Medulla oblongata (tissue), 1 donor: Measurements from ENCODE around the gene RELN.
A peak's percentile ranks its signal among the peaks of the same experiment; 100 is the strongest.
"Not testable (repeated sequence)": the region's sequence is repeated elsewhere in the genome, so short reads cannot be mapped to it uniquely, and the experiment has no call there.

ENCODE experiments used
- DNase-seq: peaks from one replicate; pipeline ENCODE4 v3.0.0-alpha.2; 2015; ENCODE audit errors: extremely low spot score

The RELN gene

DNA sequence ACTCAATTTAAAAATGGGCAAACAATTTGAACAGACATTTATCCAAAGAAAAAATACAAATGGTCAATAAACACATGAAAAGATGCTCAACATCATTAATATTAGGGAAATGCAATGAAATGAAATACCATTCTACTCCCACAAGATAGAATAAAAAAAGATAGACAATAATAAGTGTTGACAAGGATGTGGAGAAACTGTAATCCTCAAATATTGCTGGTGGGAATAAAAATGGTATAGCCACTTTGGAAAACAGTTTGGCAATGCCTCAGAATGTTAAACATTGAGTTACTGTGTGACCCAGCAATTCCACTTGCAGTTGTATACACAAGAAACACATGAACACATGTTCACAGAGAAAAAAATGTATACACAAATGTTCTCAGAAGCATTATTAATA is 197.6 kb downstream of the RELN start:
- no peak for DNase-seq

DNA sequence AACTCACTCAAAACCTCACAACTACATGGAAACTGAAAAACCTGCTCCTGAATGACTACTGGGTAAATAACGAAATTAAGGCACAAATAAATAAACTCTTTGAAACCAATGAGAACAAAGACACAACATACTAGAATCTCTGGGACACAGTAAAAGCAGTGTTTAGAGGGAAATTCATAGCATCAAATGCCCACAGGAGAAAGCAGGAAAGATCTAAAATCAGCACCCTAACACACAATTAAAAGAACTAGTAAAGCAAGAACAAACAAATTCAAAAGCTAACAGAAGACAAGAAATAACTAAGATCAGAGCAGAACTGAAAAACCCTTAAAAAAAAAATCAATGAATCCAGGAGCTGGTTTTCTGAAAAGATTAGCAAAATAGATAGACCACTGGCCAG is 202.4 kb downstream of the RELN start:
- DNase-seq, result not testable (repeated sequence)

DNA sequence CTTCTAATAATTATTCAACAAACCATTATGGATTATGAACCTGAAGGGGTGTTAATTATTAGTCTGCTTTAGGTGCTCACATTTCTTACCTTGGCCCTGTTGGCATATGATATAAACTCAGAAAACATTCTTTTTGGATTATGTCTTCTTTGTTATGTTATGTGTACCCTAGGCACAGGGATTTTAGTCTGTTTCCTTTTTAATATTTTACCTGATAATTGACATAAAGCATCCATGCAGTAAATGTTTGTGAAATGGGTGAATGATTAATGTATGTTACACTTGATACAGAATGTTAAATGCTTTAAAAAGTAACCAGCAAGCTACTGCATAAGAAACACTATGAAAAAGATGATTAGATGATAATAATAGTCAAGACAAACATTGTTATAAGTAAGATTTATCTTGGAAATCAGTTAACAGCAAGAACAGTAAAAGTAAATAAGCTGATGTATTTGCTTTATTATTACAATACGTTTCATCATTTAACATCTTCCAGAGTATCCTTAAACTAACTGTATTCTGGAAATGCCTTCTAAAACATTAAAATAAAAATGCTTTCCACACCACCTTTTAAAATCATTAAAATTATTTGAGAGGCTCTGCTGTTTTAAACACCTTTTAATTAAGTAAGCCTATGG is 204.7 kb downstream of the RELN start:
- DNase-seq, result no peak

DNA sequence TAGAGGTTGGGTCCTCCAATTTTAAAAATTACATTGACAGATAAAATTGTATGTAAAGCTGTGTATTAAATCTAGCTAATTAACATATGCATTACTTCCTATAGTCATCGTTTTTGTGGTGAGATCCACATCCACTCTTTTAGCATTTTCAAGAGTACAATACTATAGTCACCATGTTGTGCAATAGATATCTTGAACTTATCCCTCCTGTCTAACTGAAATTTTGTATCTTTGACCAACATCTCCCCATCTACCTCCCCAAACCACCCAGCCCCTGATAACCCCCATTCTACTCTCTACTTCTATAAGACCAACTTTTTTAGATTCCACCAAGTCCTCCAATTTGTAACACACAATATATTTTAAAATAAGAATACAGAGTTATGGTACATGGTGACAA is 208.0 kb downstream of the RELN start:
- no peak for DNase-seq

DNA sequence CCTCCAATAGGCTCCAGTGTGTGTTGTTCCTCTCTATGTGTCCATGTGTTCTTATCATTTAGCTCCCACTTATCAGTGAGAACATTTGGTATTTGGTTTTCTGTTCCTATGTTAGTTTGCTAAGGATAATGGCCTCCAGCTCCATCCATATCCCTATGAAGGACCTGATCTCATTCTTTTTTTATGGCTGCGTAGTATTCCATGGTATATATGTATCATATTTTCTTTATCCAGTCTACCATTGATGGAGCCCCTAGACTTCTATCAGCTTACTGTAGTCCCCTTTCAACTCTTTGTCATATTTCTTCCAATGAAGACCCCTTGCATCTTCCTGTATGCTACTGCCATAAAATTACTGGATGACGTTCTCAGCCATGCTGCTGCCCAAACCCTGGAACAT is 208.9 kb downstream of the RELN start:
- not testable (repeated sequence) for DNase-seq

DNA sequence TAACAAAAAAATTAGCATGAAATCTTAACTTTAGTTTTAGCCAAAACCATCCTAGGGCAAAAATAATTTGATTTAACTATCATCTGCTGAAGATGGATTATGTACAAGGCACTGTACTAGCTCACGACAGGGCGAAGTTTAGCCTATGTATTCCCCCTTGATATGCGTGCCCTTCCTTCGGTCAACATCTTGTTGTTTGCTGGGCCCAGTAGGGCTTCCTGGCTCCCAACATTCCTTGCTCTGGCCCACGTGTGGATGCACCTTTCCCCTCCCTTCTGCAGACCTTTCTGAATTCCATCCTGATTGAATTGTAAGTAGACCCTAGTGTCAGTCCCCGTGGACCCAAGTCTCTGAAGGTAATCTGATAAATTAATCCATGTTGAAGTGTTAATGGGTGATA is 212.0 kb downstream of the RELN start:
- no peak for DNase-seq

DNA sequence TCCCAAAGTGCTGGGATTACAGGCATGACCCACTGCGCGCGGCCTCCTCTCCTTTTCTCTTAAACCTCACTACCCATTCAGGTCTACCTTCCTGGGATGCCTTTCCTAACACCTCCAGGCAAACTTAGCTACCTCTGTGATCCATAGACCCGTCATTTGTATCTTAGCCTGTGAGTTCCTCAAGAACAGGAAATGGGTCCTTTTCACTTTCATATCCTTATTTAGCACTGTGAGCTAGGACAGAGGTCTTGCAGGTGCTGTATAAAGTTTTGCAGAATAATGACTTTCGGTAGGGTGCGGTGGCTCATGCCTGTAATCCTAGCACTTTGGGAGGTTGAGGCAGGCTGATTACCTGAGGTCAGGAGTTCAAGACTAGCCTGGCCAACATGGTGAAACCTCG is 215.7 kb downstream of the RELN start:
- no peak for DNase-seq

DNA sequence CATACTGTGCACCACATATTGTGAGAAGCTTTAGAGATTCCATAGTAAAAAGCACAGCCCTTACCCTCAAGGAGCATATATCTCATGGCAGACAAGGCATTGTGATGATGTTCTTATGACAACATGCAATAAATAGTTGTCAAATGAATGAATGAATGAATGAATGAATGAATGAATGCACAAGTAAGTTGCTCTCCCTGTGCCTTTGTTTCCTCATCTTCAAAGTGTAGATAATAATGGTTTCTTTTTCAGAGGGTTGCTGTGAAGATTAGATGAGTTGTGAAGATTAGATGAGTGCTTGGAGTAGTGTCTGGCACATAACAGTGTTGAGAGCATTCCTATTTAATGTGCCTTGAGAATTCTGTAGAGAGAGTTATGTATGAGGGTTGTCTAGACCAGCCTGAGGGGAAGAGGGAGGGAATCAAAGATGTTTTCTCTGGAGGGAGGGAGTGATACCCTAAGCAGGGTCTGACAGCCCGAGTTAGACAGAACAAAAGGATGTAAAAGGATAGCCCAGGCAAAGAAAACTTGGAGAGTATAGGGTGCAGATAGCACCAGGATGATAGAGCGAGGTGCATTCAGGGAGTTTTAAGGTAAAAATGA is 217.2 kb downstream of the RELN start:
- no peak for DNase-seq

DNA sequence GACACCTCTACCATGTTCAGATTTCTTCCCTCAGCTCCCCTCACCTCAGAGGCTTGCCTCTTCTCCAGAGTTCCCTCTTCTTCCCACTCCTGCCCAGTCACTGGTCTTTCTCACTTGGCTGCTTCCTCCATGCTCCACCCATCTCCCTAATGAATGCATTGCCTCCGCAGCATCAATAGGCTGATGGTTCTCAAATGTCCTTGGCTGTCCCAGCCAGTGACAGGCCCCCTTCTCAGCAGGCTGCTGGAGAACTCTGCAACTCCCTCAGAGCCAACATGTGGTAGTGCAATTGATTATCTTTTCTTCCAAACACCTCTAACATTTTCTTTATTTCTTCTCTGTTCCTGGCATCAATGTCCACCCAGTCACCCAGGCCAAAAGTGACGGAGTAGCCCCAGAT is 218.2 kb downstream of the RELN start:
- no peak for DNase-seq

DNA sequence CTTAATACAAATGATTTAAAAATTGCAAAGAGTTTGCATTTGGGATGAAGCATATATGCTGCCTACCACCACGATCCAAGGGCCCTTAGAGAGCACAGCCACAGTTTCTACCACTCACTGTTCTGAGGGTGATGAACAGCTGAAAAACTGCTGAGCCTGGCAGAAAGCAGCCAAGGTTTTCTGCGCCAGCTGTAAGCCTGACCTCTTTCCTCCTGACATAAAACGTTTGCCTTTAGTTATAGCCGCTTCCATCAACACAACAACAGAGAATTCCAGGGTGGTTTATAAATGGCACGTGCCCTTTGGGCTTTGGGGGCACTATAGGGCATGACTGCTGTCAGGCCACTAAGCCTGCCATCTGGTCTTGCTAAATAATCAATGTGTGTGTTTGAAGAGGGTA is 222.8 kb downstream of the RELN start:
- DNase-seq, result no peak

DNA sequence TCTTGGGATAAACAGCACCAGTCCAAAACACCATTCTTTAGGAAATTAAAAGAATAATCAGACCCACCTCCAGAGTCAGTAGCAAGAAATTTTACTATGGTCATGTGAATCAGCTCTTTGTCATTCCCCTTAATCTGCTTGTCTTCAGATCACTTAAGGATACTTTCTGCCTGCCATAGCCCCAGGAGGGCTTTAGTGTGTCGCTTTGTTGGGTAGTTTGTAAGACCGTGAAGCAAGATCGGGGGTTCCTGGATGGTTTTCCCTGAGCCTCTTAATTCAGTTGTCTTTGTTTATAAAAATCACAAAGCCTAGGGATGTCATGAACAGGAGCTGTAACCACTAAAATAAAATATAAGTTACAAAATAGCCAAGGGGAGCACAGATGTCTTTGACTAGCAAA is 223.6 kb downstream of the RELN start:
- no peak for DNase-seq

DNA sequence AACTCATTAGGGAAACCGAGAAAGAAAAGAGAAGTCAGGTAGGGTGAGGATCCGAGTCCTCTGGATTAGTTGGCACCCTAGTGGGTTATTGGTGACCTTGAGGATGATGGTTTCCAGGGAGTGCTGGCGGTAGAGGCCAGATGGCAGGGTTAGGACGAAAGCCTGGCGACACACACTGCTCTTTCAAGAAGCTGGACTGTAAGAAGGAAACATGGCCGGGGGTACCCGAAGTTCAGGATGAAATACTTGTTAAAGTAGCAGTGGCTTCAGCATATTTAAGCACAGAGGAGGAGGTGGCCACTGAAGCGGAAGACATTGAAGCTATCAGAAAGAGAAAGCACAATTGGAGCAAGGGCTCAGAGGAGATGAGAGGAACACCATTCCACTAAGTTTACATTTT is 224.6 kb downstream of the RELN start:
- DNase-seq, result no peak

DNA sequence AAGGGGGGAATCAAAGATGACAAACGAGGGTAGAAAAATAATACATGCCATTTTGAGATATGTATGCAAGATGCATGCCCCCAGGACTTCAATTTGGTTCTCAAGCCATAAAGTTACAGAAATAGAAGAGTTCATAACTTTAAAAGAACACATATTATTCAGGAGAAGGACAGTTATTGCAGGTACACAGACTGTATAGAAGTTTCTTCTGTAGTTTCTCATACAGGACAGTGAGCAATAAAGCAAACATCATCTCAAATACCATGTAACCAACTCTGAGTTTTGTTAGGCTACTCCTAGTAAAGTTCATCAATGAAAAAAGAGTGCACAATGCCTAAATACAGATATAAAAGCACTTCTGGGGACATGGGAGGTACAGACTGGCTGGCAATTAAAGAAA is 226.6 kb downstream of the RELN start:
- DNase-seq, result no peak

DNA sequence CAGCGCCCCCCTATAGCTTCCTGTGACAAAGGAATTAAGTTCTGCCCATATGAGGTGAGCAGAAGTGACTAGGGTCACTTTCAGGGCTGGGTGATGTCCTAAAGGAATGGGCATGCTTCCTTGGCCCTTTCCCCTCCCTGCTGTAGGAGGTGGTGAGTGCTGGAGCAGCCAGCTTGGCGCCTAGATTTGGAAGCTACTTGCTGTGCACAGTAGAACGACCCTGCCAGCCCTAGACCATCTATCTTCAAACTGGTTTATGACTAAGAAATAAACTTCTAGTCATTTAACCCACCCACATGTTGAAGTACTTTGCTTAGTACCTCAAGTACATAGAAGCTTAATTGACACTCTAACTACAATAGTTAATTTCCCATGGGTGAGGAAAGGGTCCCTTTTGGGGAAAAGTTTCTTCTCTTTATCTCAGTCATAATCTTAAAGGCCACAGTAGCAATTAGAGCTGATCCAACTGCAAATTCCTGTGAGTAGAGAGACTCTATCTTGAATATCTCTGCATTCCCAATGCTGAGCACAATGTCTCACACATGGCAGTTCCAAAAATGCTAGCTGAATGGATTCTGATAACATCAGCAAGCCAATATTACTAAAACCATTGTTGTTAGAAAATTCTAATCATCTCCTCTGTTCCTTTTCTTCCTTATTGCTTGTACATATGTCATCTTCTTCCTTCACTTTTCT is 227.2 kb downstream of the RELN start:
- DNase-seq, result no peak

DNA sequence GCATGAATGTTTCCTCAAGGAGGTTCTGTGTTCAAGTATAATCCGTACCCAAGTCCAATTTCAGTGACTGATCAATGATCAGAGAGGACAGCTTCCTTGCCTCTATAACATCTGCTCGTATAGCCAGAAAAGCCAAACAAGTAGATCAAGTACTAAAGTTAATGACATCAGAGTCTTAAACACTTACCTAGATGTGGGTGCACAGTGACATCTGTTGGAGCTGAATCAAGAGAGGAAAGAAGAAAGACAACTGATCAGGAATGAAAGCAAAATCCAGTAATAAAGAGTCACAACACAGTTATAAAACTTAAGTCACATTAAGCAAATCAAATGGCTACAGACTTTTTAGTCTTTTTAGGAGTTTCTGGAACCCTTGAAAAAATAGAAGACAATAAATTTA is 236.5 kb downstream of the RELN start:
- DNase-seq, result no peak

DNA sequence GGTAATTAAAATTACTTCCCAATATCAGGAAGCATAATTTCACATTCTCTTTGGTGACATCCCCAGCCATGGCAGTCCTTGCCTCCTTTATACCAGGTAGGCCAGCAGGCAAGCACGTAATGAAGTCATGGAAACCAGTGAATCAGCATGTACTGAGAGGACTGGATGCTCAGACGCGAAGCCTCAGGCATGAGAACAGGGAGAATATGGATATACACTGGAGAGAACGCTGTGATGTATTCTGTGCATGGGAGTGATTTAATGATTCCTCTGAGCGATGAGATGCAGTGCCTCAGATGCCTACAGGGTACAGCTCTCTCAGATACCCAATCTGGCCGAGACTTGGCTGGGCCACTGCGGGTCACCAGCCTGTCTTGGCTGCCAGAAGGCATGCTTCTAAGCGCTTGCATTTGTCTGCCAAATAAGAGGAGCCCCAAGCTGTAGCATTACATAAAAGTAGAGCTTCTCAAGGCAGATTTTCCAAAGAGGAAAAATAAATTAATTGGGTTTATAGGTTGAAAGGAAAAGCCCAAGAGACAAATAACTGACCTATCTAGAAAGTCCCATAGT is 238.1 kb downstream of the RELN start:
- peak; percentile 8 for DNase-seq

DNA sequence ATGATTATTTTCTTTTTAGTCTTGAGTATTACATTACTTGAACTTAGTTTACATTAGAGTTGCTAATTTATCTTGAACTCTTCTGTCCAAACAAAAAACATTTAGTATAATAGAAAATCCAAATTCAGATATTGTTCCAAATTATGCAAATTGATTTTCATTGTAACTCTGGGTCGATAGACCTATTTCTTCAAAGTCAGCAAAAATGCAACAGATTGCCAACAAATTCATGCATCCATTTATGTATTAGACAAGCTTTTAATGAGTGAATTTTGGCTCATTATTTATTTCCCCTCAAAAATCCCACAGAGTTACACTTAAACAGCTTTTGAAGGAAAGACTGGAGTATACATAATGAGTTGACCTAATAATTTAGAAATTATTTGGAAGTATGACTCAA is 240.8 kb downstream of the RELN start:
- DNase-seq, result no peak

DNA sequence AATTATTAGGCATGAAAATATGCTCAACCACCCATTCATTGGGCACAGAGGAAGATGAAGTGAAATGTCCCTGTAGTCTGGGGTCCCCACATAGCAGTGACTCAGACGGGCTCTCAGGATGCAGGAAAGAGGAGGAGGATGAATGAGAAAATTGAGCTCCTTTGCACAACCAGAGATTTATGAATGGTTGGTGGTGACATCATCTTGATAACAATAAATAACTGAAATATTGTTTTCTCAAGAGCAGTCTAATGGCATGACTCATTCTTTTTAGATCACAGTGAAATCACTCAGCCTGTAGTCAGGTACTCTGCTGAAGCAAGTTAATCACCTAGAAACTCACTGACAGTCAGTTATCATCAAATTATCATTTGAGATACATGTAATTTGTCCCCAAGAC is 254.1 kb downstream of the RELN start:
- no peak for DNase-seq

DNA sequence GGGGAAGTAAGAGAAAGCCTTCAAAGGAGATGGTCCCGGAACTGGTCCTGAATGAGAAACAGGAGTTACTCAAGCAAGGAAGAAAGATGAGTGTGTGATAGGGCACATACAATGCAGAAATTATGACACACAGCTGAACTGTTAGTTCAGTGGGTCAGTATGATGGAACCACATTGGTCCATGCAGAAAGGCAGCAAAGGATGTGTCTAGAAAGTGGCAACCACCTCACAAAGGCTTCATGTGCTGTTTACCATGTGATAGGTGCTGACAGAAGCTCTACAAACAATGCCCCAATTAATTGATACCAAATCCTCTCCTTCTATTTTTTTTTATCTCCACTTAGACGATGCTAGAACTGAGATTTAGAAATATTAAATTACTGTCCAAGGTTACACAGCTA is 258.3 kb downstream of the RELN start:
- DNase-seq, result no peak

DNA sequence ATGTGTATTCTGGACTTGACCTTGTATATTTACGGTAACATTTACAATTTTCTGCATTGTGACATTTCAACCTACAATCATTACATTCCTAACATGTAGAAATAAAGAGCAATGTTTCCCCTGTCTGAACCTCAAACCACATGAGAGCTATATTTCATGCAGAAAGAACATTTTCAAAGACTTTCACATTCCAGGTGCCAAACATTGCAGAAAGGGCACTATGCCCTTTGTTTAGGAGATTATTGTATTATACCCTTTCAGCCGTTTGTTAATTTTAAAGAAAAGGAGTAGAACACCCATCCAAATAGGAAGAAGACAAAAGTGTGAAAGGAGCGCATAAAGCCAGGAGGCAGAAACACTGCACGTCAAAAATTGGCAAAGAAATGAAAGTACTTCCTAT is 260.4 kb downstream of the RELN start:
- no peak for DNase-seq

DNA sequence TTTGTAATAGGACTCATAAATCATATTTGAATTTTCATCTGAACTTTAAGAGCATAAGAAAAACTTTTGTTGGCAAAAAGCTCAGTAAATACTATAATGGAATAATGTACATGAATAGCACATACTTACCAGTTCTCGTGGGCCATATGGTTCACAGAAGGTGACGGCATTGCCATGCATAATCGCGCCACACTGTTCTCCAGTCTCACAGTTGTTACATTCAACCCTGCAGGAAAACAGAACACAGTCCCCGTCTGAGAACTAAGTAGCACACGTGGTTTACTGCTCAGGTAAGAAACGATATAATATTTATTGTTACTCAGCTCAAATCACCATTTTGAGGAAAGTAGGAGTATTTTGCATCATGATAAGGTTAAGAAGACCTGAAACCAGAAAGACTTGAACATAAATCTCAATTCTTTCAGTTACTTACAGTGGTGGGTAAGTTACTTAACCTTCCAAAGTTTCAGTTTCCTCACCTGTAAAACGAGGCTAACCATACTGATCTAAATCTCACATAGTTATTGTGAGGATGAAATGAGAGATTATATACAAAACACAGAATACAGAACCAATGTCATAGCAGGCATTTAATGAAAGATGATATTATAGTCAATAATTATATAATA is 261.4 kb downstream of the RELN start:
- DNase-seq, result no peak

DNA sequence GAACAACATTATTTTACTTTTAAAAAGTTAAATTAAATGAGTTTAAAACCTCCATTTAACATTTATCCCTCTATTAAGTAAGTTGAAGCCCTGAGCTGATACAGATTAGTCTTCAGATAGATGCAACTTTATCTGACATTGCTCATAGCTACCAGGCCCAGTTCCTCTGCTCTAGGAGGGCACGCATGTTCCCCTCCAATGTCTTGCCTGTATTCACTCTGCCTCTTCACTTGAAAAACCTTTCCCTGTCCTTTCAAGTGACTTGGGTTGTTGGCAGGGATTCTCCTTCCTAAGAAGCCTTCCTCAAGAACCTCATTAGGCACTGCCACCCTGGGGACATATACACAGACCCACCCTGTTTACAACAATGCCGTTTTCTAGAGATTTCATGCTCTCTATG is 270.4 kb downstream of the RELN start:
- no peak for DNase-seq
